Stimulated activated CD4-positive, alpha-beta T cell treated with anti-CD3 and anti-CD28 coated beads, Interleukin-4, amount 100 ng/mL, for 4 hours (primary cell): Measurements from ENCODE around the gene PTPN22.

ENCODE experiments used
- DNase-seq, 2 experiments: peaks; one replicate each; pipeline ENCODE4 v3.0.0-alpha.2; 2020

Gene PTPN22

GRCh38 chr1:113793878-113794834 lies 77.4 kb downstream of the PTPN22 start:
- no peak for DNase-seq

- no peak for DNase-seq
Measured at GRCh38 chr1:113792986-113793385, 78.5 kb downstream of the PTPN22 start.

GRCh38 chr1:113792471-113792870 lies 79.0 kb downstream of the PTPN22 start:
- DNase-seq, result no peak

GRCh38 chr1:113788802-113789201 lies 82.7 kb downstream of the PTPN22 start:
- no peak for DNase-seq

GRCh38 chr1:113787663-113788062 lies 83.8 kb downstream of the PTPN22 start:
- no peak for DNase-seq

- DNase-seq, result no peak
Measured at GRCh38 chr1:113786069-113786468, 85.4 kb downstream of the PTPN22 start.

GRCh38 chr1:113784104-113784779 lies 87.3 kb downstream of the PTPN22 start:
- DNase-seq, result peak in 1 of 2 experiments; percentile 7

- peak in 1 of 2 experiments; percentile 31 for DNase-seq
Measured at GRCh38 chr1:113783254-113784103, 88.0 kb downstream of the PTPN22 start.

- DNase-seq, result no peak
Measured at GRCh38 chr1:113782406-113782805, 89.1 kb downstream of the PTPN22 start.

GRCh38 chr1:113780374-113781146 lies 91.0 kb downstream of the PTPN22 start:
- DNase-seq, result no peak

- no peak for DNase-seq
Measured at GRCh38 chr1:113779542-113779941, 92.0 kb downstream of the PTPN22 start.

GRCh38 chr1:113777561-113777960 lies 94.0 kb downstream of the PTPN22 start:
- DNase-seq, result no peak

GRCh38 chr1:113770031-113770430 lies 101.5 kb downstream of the PTPN22 start:
- no peak for DNase-seq

- DNase-seq, result no peak
Measured at GRCh38 chr1:113769601-113769970, 101.9 kb downstream of the PTPN22 start.

GRCh38 chr1:113768916-113769600 lies 102.5 kb downstream of the PTPN22 start:
- DNase-seq, result no peak

GRCh38 chr1:113765306-113766230 lies 105.9 kb downstream of the PTPN22 start:
- DNase-seq, result no peak
